COR-L47 (cell line): Measurements from ENCODE around the gene MKNK2.
"Not testable (repeated sequence)": the region's sequence is repeated elsewhere in the genome, so short reads cannot be mapped to it uniquely, and the experiment has no call there.

ENCODE experiments used
- DNase-seq: peaks from one replicate; lab custom pipeline; 2025; lab: John Stamatoyannopoulos, UW

MKNK2 gene

GRCh38 chr19:2050991-2051772 is at the start of gene MKNK2:
MKNK2 (minus strand) TSS chr19:2051244; CDS start chr19:2050851, 393 bp downstream.
- peak; percentile 74 for DNase-seq

GRCh38 chr19:2100719-2101061 is 49.6 kb upstream of the MKNK2 start:
- no peak for DNase-seq

GRCh38 chr19:2099937-2100718 is 49.1 kb upstream of the MKNK2 start:
- DNase-seq = no peak

GRCh38 chr19:2099054-2099501 is 48.0 kb upstream of the MKNK2 start:
- no peak for DNase-seq

- no peak for DNase-seq
Measured at GRCh38 chr19:2097886-2098327, 46.9 kb upstream of the MKNK2 start.

- no peak for DNase-seq
Measured at GRCh38 chr19:2097203-2097885, 46.3 kb upstream of the MKNK2 start.

GRCh38 chr19:2096480-2097202 is 45.6 kb upstream of the MKNK2 start, which contains the start of gene IZUMO4:
IZUMO4 (plus strand) TSS chr19:2096915; CDS start chr19:2096946, 31 bp downstream.
- DNase-seq = peak; percentile 99

- DNase-seq = peak; percentile 91
Measured at GRCh38 chr19:2096034-2096479, 45.0 kb upstream of the MKNK2 start, which contains the start of gene MOB3A. MOB3A (minus strand) TSS chr19:2096326; CDS start chr19:2078560, 17,766 bp downstream.

GRCh38 chr19:2091926-2092525 is 41.0 kb upstream of the MKNK2 start:
- DNase-seq = not testable (repeated sequence)

- no peak for DNase-seq
Measured at GRCh38 chr19:2089727-2090053, 38.6 kb upstream of the MKNK2 start.

GRCh38 chr19:2089001-2089711 is 38.1 kb upstream of the MKNK2 start:
- no peak for DNase-seq

GRCh38 chr19:2087621-2088100 is 36.6 kb upstream of the MKNK2 start:
- DNase-seq = no peak

GRCh38 chr19:2086695-2087620 is 35.9 kb upstream of the MKNK2 start:
- DNase-seq = not testable (repeated sequence)

- DNase-seq = no peak
Measured at GRCh38 chr19:2084993-2085720, 34.1 kb upstream of the MKNK2 start.

GRCh38 chr19:2083174-2083854 is 32.3 kb upstream of the MKNK2 start:
- no peak for DNase-seq

- no peak for DNase-seq
Measured at GRCh38 chr19:2081873-2082810, 31.1 kb upstream of the MKNK2 start.
